ENCODE results near the gene TNFRSF18.

TNFRSF18 gene

GRCh38 chr1:1236945-1237873, 30.8 kb upstream of the TNFRSF18 start:
- TF ChIP-seq REST (IDR thresholded peaks at IDR 0.05; ENCODE audit: insufficient read depth in 1 of 2, low read depth in 2 of 2, low read length in 2 of 2) (no peak), POLR2AphosphoS5 (IDR thresholded peaks at IDR 0.05; ENCODE audit: low read depth, low read length) (no peak; the same call in 1 of the 2 replicates), SIN3A (IDR thresholded peaks at IDR 0.05; ENCODE audit: borderline replicate concordance, insufficient read depth, low read length) (no peak), TAF1 (IDR thresholded peaks at IDR 0.05; ENCODE audit: borderline replicate concordance, insufficient read depth, low read length) (no peak), FOXP2 (optimal IDR thresholded peaks at IDR 0.05; ENCODE audit: borderline replicate concordance, extremely low read depth, extremely low read length, insufficient read depth) (no peak)

DNA sequence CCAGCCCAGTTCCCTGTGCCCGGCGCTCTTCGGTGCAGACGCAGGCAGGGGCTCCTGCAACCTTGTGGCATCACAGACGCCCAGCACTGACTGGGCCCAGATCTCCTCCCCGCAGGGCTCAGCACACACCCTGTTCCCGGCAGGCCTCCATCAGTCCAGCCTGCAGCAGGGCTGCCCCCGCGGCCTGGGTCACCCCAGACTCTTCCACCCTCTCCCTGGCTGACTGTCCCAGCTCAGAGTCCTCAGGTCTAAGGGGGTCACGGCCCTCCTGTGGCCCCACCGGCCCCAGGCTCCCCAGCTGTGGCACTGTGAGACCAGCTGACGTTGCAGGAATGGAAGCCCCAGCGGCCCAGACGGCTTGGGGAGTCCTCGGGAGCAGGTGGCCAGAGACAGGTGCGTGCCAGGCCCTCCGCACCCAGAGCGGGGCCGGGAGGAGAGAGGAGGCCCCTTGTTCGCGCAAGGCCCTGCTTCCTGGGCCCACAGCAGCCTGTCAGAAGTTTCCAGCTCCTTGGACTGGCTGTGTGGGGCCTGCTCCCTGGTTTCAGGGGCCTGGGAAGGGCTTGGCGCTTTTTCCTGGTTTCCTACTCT, 29.9 kb upstream of the TNFRSF18 start:
- TF ChIP-seq REST (IDR thresholded peaks at IDR 0.05; ENCODE audit: insufficient read depth in 1 of 2, low read depth in 2 of 2, low read length in 2 of 2), result no peak
- no peak for TF ChIP-seq FOXP2 (optimal IDR thresholded peaks at IDR 0.05; ENCODE audit: borderline replicate concordance, extremely low read depth, extremely low read length, insufficient read depth)
- no peak for TF ChIP-seq POLR2AphosphoS5 (IDR thresholded peaks at IDR 0.05; ENCODE audit: low read depth, low read length)
- no peak for TF ChIP-seq SIN3A (IDR thresholded peaks at IDR 0.05; ENCODE audit: borderline replicate concordance, insufficient read depth, low read length)

GRCh38 chr1:1235016-1235744, 28.8 kb upstream of the TNFRSF18 start:
- TF ChIP-seq TAF1 (IDR thresholded peaks at IDR 0.05; ENCODE audit: borderline replicate concordance, insufficient read depth, low read length) (no peak), POLR2AphosphoS5 (IDR thresholded peaks at IDR 0.05; ENCODE audit: low read depth, low read length) (no peak), FOXP2 (optimal IDR thresholded peaks at IDR 0.05; ENCODE audit: borderline replicate concordance, extremely low read depth, extremely low read length, insufficient read depth) (no peak), SIN3A (IDR thresholded peaks at IDR 0.05; ENCODE audit: borderline replicate concordance, insufficient read depth, low read length) (no peak), REST (IDR thresholded peaks at IDR 0.05; ENCODE audit: insufficient read depth in 1 of 2, low read depth in 2 of 2, low read length in 2 of 2) (no peak)

DNA sequence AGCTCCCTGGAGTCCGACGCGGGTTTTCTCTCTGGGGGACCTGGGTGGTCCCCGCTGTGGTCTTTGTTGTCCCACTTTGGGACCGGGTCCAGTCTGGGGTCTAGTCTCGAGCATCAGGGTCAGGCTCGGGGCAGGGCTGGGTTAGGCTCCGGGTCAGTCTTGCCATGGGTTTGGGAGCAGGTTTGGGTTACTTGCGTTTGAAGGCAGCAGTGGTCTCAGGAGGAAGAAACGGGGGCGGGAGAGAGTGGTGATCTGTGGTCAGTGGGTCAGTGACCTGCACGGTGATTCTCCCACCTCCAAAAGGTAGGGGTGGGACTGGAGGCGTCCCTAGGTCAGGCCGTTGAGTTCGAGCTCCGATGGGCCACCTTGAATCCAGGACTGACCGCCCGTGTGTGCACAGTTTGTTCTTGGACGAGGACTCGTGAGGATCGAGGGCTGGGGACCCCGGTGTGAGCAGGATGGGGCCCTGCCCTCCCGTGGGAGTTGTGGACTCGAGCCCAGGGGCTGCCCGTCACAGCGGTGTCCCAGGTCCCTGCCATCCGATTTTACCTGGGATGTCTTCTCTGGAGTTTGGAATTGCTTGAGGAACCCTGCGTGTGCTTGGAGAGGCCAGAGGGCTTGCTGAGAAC, 27.9 kb upstream of the TNFRSF18 start:
- TF ChIP-seq POLR2AphosphoS5 (IDR thresholded peaks at IDR 0.05; ENCODE audit: low read depth, low read length) (no peak), REST (IDR thresholded peaks at IDR 0.05; ENCODE audit: insufficient read depth in 1 of 2, low read depth in 2 of 2, low read length in 2 of 2) (no peak), FOXP2 (optimal IDR thresholded peaks at IDR 0.05; ENCODE audit: borderline replicate concordance, extremely low read depth, extremely low read length, insufficient read depth) (no peak), TAF1 (IDR thresholded peaks at IDR 0.05; ENCODE audit: borderline replicate concordance, insufficient read depth, low read length) (no peak), SIN3A (IDR thresholded peaks at IDR 0.05; ENCODE audit: borderline replicate concordance, insufficient read depth, low read length) (no peak)

Measured in PFSK-1 (cell line).